HS-5 (cell line): Measurements from ENCODE around the gene NPAS3.

ENCODE experiments used
- DNase-seq: peaks from one replicate; pipeline ENCODE4 v3.0.0-alpha.2; 2012; ENCODE audit warnings: low read depth

Gene NPAS3

GRCh38 chr14:33680873-33681272 is 742.2 kb downstream of the NPAS3 start:
- DNase-seq: no peak

- DNase-seq: no peak
Measured at GRCh38 chr14:33682760-33683159, 744.1 kb downstream of the NPAS3 start.

- DNase-seq: no peak
Measured at GRCh38 chr14:33685026-33685425, 746.3 kb downstream of the NPAS3 start.

- DNase-seq: no peak
Measured at GRCh38 chr14:33685698-33686097, 747.0 kb downstream of the NPAS3 start.

GRCh38 chr14:33686218-33686617 is 747.5 kb downstream of the NPAS3 start:
- DNase-seq: peak; percentile 64

GRCh38 chr14:33686856-33687255 is 748.2 kb downstream of the NPAS3 start:
- no peak for DNase-seq

- DNase-seq: no peak
Measured at GRCh38 chr14:33689680-33690079, 751.0 kb downstream of the NPAS3 start.

- no peak for DNase-seq
Measured at GRCh38 chr14:33691907-33692306, 753.2 kb downstream of the NPAS3 start.

GRCh38 chr14:33692762-33693161 is 754.1 kb downstream of the NPAS3 start:
- no peak for DNase-seq

- no peak for DNase-seq
Measured at GRCh38 chr14:33693237-33693636, 754.6 kb downstream of the NPAS3 start.

GRCh38 chr14:33696165-33696564 is 757.5 kb downstream of the NPAS3 start:
- DNase-seq: no peak

GRCh38 chr14:33699300-33699983 is 760.8 kb downstream of the NPAS3 start:
- DNase-seq: no peak

- DNase-seq: no peak
Measured at GRCh38 chr14:33700052-33700451, 761.4 kb downstream of the NPAS3 start.

- no peak for DNase-seq
Measured at GRCh38 chr14:33702293-33702692, 763.6 kb downstream of the NPAS3 start.

GRCh38 chr14:33704481-33704880 is 765.8 kb downstream of the NPAS3 start:
- DNase-seq: no peak

- DNase-seq: no peak
Measured at GRCh38 chr14:33705490-33705889, 766.8 kb downstream of the NPAS3 start.

GRCh38 chr14:33707716-33708115 is 769.0 kb downstream of the NPAS3 start:
- DNase-seq: no peak

GRCh38 chr14:33709283-33709682 is 770.6 kb downstream of the NPAS3 start:
- DNase-seq: no peak

- DNase-seq: no peak
Measured at GRCh38 chr14:33709711-33710110, 771.0 kb downstream of the NPAS3 start.

- no peak for DNase-seq
Measured at GRCh38 chr14:33710273-33710672, 771.6 kb downstream of the NPAS3 start.

- DNase-seq: no peak
Measured at GRCh38 chr14:33711194-33711593, 772.5 kb downstream of the NPAS3 start.

GRCh38 chr14:33711811-33712216 is 773.1 kb downstream of the NPAS3 start:
- DNase-seq: no peak

- no peak for DNase-seq
Measured at GRCh38 chr14:33714527-33715226, 776.0 kb downstream of the NPAS3 start.

GRCh38 chr14:33715227-33715528 is 776.5 kb downstream of the NPAS3 start:
- DNase-seq: no peak
